Heart left ventricle (tissue), 16 donors: ENCODE data around the gene SLC22A7. TPM values are rescaled to one million over a fixed set of nuclear protein-coding genes. Genes with fewer than 3 reads are reported as not detected.
A peak's percentile ranks its signal among the peaks of the same experiment; 100 is the strongest.

Experiments
- ATAC-seq, 4 donors: fragments of 200-7000 bp; cut with Tn5 transposase; one replicate each; pipeline ENCODE4 v1.9.1; 2020 to 2022; ENCODE audit warnings: moderate library complexity in 4 of 4, mild to moderate bottlenecking in 3 of 4, moderate number of reproducible peaks in 1 of 4
- DNase-seq, 5 donors: peaks; one replicate each; pipeline ENCODE4 v3.0.0-alpha.2; 2020
- H3K27ac ChIP-seq, 12 donors: fragments of 200-600 bp; sonication (generic) in 4 of 12; one replicate each; pipeline versions ENCODE4 v1.5.0 to v1.8.0; 2016 to 2022; ENCODE audit warnings: mild to moderate bottlenecking in 2 of 12
- H3K27me3 ChIP-seq, 9 donors: fragments of 200-600 bp; sonication (generic) in 2 of 9; one replicate each; pipeline versions ENCODE4 v1.5.1 to v1.8.0; 2016 to 2022; ENCODE audit warnings: mild to moderate bottlenecking in 3 of 9
- H3K36me3 ChIP-seq, 9 donors: fragments of 200-600 bp; sonication (generic) in 2 of 9; one replicate each; pipeline versions ENCODE4 v1.5.0 to v1.8.0; 2018 to 2022; ENCODE audit warnings: mild to moderate bottlenecking in 2 of 9
- H3K4me1 ChIP-seq, 12 donors: fragments of 200-600 bp; sonication (generic) in 4 of 12; one replicate each; pipeline versions ENCODE4 v1.5.0 to v1.8.0; 2016 to 2022; ENCODE audit warnings: mild to moderate bottlenecking in 3 of 12
- H3K4me3 ChIP-seq, 12 donors: fragments of 200-600 bp; sonication (generic) in 4 of 12; one replicate each; pipeline versions ENCODE4 v1.5.0 to v1.8.0; 2017 to 2022; ENCODE audit warnings: mild to moderate bottlenecking in 9 of 12, moderate library complexity in 4 of 12
- H3K9me3 ChIP-seq, 12 donors: fragments of 200-600 bp; sonication (generic) in 4 of 12; one replicate each; pipeline versions ENCODE4 v1.5.0 to v1.8.0; 2016 to 2022; ENCODE audit warnings: mild to moderate bottlenecking in 1 of 12
- POLR2A ChIP-seq, 2 donors: fragments of 450-650 bp; IDR thresholded peaks; one replicate each; pipeline ENCODE4 v1.6.1; 2017; ENCODE audit warnings: antibody characterized with exemption in 2 of 2, mild to moderate bottlenecking in 2 of 2, moderate library complexity in 2 of 2
- WGBS, 4 donors: extraction: QIAGEN DNeasy Blood & Tissue Kit in 2 of 4; methylation state at CpG; one replicate each; pipeline versions ENCODE4 v1.1.5 to v1.1.7; 2013 to 2018; 5-methylcytosine and 5-hydroxymethylcytosine counted together
- intact Hi-C, 10 donors: fragments of 100-400 bp; cut with DNase I; formaldehyde crosslinking; loops; one replicate each; pipeline versions ENCODE4 v1.11.1 to v1.14.2; 2022
- polyA plus RNA-seq, 2 donors: library from polyadenylated mRNA; stranded (reverse); fragments of 200-250 nt; gene quantifications; one replicate each; pipeline ENCODE4 v1.2.3, GENCODE V29; 2013
- total RNA-seq, 9 donors: library from RNA; depleted of rRNA in 2 of 9; stranded (reverse); fragments of >200 nt in 2 of 9; fragmentation: NEBNext Ultra II Directional in 3 of 9; extraction: Animal tissue kit (Norgen Biotek cat#: 25700) in 3 of 9; gene quantifications; one replicate each; pipeline versions ENCODE4 v1.1.0 to v1.2.4, GENCODE V29; 2016 to 2023
- TF ChIP-seq, protein P1 (sequence below), 12 donors: fragments of 200-600 bp; sonication (generic) in 4 of 12; IDR thresholded peaks; one replicate each; pipeline versions ENCODE4 v1.5.0 to v1.8.0; 2018 to 2022; ENCODE audit warnings: antibody characterized with exemption in 12 of 12, mild to moderate bottlenecking in 5 of 12
- donor health status: ischemic (EF 13 %, LVEDD 7.1; RV severe dilation, severe dysfunction).
- donor health status: healthy with polysubstance abuse.
- donor health status: DM: no; HTN: yes; CAD: no.
- donor health status: DM: no; HTN: no; CAD: no.
- donor health status: ischemic (EF 25% LVEDD 6.9; RV normal size, moderate dysfunction).
- donor health status: ischemic (EF 25% LVEDD 5.7; RV mildly dilated, moderate dysfunction).
- donor health status: healthy.
- donor health status: DM: yes; HTN: yes; CAD: no.
- donor health status: ischemic (EF 35%, LVEDD 5.7; RV mildly dilated, moderate dysfunction).
- donor health status: nonischemic (EF 11% LVEDD 7.7; RV severe dilation, severe dysfunction).
- donor health status: DM: yes; HTN: yes; CAD: no.
- donor health status: PGD.
- donor health status: ischemic (EF 29% LVEDD 5.4; RV normal size, mild dysfunction).
- donor health status: nonischemic (EF 23%, LVEDD 6.1; RV moderate dilation, normal function).

SLC22A7 gene
- total and polyA plus RNA-seq, 11 donors, result 0.12 to 0.32 (median 0.16) TPM; not detected in 6

DNA sequence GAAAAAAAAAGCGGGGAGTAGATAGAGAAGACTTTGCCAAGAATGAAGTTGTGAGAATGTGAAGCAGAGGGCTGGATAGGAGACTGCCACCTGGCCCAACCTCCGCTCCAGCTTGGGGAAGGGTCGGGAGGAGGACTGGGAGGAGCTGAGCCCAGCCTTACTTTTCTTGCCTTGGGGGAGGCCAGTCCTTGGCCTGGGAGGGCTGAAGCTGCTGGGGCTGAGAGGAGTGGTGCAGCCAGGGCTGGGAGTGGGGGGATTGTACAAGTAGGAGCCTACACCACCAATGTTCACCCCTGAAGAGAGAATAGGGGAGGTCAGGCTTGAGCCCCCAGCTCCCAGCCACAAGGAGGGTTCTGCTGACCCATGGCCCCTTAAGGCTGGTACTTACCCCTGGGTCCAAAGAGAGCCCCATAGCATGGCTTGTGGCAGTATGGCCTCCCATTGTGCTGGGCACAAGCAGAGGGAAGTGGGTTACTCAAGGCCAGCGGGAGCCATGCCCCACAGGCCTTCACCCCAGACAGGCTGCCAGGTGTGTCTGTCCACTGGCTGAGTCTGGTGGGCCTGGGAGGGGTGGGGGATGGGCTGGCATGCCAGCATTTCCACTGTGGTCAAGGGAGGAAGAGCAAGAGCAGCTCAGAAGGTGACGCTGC, 9.5 kb downstream of the SLC22A7 start:
- TF ChIP-seq, protein P1, sequence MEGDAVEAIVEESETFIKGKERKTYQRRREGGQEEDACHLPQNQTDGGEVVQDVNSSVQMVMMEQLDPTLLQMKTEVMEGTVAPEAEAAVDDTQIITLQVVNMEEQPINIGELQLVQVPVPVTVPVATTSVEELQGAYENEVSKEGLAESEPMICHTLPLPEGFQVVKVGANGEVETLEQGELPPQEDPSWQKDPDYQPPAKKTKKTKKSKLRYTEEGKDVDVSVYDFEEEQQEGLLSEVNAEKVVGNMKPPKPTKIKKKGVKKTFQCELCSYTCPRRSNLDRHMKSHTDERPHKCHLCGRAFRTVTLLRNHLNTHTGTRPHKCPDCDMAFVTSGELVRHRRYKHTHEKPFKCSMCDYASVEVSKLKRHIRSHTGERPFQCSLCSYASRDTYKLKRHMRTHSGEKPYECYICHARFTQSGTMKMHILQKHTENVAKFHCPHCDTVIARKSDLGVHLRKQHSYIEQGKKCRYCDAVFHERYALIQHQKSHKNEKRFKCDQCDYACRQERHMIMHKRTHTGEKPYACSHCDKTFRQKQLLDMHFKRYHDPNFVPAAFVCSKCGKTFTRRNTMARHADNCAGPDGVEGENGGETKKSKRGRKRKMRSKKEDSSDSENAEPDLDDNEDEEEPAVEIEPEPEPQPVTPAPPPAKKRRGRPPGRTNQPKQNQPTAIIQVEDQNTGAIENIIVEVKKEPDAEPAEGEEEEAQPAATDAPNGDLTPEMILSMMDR (IDR thresholded peaks at IDR 0.05), result no peak
- TF ChIP-seq POLR2A (IDR thresholded peaks at IDR 0.05), result no peak
- peaks cover 0 to 8% (median 0%) of the 10 kb centered on the region in 9 donors for H3K27me3 ChIP-seq
- peak overlapping the region in 4 of 12 donors; percentile 42 to 65 (median 52) for H3K4me3 ChIP-seq
- intact Hi-C loops, result no loop called here
- WGBS, 4 donors, result 89 to 94% (median 91%) methylated on average over 5 of the region's 5 CpGs
- DNase-seq, result no peak
- H3K27ac ChIP-seq, result peak overlapping the region in 4 of 12 donors; percentile 62 to 83 (median 70)
- H3K4me1 ChIP-seq, result peaks cover 0 to 37% (median 11%) of the 10 kb centered on the region in 12 donors
- H3K36me3 ChIP-seq, result no peaks in the 10 kb centered on the region
- peak in 2 of 4 donors; percentile 3 for ATAC-seq
- no peaks in the 10 kb centered on the region for H3K9me3 ChIP-seq

DNA sequence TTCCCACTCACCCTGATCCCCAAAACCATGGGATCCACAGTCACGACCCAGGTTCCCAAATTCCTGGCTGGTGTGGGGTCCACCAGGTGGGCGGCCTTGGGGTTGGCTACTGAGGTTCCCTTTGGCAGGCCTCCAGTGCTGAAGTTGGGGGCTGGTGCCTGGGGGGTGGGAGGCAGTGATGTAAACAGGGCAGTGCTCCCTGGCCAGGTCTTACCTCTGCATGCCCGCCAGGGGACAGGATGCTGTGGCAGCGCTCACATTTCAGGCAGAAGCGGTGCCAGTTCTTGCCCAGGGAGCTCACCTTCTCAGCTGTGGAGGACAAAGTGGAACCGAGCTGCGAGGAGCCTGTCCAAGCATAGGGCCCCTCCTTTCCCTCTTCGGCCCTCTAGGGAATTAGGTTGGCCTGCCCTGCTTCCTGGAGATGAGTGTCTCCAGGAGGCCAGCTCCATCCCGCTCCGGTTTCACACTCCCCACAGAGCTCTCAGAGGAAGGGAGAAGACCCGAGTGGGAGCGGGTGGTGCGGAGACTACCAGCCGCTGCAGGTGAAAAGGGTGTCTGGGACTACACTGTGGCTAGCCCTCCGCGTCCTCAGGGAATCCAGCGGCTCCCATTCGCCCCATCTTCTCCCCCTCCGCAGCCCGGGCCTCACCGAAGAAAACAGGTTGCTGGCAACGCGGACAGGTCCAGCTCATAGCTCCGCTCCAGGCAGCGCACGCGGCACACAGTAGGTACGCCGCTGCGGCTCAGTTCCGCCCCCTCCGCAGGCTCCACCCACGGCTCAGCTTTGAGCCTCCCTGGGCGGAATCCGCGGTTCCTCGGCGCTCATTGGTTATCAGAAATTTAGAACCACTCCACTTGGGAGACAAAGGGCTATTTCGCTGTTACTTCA, 10.3 kb downstream of the SLC22A7 start, which contains the start of gene CRIP3:
Gene CRIP3, minus strand, starts transcription at position 726 of the 889 bp plus-strand sequence. Its CDS starts 34 bp downstream, at position 692.
- WGBS, 4 donors, result 9 to 16% (median 12%) methylated on average over 22 to 39 of the region's 39 CpGs
- intact Hi-C loops, result no loop called here
- DNase-seq (peak in 4 of 5 donors; percentile 47 to 64 (median 58)), ATAC-seq (peak; percentile 38 to 79 (median 71))
- Histone ChIP-seq H3K36me3 (no peaks in the 10 kb centered on the region), H3K4me1 (peaks cover 0 to 44% (median 11%) of the 10 kb centered on the region in 12 donors), H3K9me3 (no peaks in the 10 kb centered on the region), H3K27ac (peak within 1 kb of the TSS in 10 of 12 donors; percentile 17 to 83 (median 53)), H3K27me3 (peaks cover 0 to 8% (median 0%) of the 10 kb centered on the region in 9 donors), H3K4me3 (peak within 1 kb of the TSS in 11 of 12 donors; percentile 29 to 65 (median 52))
- TF ChIP-seq, protein P1 (IDR thresholded peaks at IDR 0.05), result peak in 6 of 12 donors; percentile 7 to 45 (median 26)
- TF ChIP-seq POLR2A (IDR thresholded peaks at IDR 0.05), result no peak

DNA sequence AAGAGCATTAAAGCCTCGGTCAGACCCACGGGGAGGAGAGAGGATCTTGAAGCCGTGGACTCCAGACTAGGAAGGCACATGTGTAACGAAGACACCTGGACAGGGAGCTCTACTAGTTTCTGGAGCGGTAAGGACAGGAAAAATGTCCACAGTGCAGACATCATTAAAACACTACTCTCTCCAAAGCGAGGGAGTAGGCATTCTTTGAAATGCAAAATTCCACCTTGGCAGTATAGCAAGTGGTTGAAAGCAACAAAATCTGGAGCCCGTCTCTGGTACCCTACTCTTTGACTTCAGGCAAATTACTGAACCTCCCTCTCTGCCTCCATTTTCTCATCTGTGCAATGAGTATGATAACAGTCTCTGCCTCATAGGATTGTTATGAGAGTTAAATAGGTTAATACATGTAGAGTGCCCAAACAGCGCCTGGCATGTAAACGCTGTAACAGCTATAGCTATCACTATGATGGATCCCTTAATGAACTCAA, 11.0 kb downstream of the SLC22A7 start:
- Histone ChIP-seq H3K4me3 (peak overlapping the region in 9 of 12 donors; percentile 42 to 65 (median 53)), H3K27ac (peak overlapping the region in 7 of 12 donors; percentile 36 to 83 (median 67)), H3K27me3 (peaks cover 0 to 8% (median 0%) of the 10 kb centered on the region in 9 donors), H3K9me3 (no peaks in the 10 kb centered on the region), H3K4me1 (peaks cover 0 to 50% (median 11%) of the 10 kb centered on the region in 12 donors), H3K36me3 (no peaks in the 10 kb centered on the region)
- intact Hi-C loops, result no loop called here
- TF ChIP-seq POLR2A (IDR thresholded peaks at IDR 0.05), result no peak
- TF ChIP-seq, protein P1 (IDR thresholded peaks at IDR 0.05), result no peak
- DNase-seq, result no peak
- ATAC-seq, result no peak
- 46 to 53% (median 49%) methylated on average over 9 of the region's 9 CpGs for WGBS, 4 donors
